Coronary artery (tissue), 2 donors: ENCODE data around the gene TPTE.
"Not testable (repeated sequence)": the region's sequence is repeated elsewhere in the genome, so short reads cannot be mapped to it uniquely, and the experiment has no call there.

Experiments
- DNase-seq: peaks from one replicate; pipeline ENCODE4 v3.0.0-alpha.2; 2017; ENCODE audit warnings: low spot score
- H3K27ac ChIP-seq, 2 donors: fragments of 200-600 bp; sonication (generic); one replicate each; pipeline ENCODE4 v1.5.1; 2016 to 2019
- H3K4me3 ChIP-seq: fragments of 200-600 bp; sonication (generic); 2 replicates; pipeline ENCODE4 v1.5.1; 2016; ENCODE audit warnings: mild to moderate bottlenecking, moderate library complexity
- TF ChIP-seq, protein P1 (sequence below): fragments of 200-600 bp; sonication (generic); IDR thresholded peaks from one replicate; pipeline ENCODE4 v1.5.1; 2019; ENCODE audit warnings: antibody characterized with exemption

The TPTE gene

DNA sequence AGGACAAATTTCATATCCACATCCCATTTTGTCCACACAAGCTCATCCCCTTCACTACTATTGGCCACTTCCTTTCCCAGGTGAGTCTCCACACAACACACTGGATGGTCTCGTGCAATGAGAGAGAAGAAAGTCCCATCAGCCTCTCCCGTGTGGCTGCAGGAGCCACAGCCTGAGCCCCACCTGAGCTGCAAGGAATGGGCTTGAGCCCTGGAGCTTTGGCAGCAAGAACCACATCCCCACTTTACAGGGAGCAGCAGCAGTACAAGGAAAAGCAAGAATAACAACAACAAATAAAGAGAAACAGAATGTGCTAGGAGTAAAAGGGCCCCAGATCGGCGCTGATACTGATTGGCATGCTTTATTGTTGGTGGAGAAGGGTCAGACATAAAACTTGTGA, 117.7 kb downstream of the TPTE start:
- no peak overlapping the region for H3K27ac ChIP-seq
- DNase-seq: no peak

DNA sequence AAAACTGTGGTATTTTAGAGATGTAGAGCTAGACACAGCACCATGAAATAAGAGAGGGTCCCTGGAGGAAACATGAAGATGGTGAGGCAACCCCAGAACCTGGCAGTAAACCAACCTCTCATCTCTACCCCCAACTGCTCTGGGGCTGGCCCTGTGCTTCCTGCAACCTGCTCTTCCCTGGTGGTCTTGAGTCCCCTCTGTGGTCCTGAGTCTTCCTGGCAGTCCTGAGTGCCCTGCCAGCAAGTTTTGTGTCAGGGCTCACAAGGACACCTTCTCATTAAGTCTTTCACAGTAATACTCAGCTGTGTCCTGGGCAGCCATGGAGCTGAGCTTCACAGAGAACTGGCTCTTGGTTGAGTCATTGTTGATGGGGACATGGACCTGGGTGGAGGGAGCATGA, 118.4 kb downstream of the TPTE start:
- DNase-seq, H3K4me3 ChIP-seq: not testable (repeated sequence)

More for the DNA sequence above, 117.7 kb downstream of the TPTE start:
- TF ChIP-seq, protein P1, sequence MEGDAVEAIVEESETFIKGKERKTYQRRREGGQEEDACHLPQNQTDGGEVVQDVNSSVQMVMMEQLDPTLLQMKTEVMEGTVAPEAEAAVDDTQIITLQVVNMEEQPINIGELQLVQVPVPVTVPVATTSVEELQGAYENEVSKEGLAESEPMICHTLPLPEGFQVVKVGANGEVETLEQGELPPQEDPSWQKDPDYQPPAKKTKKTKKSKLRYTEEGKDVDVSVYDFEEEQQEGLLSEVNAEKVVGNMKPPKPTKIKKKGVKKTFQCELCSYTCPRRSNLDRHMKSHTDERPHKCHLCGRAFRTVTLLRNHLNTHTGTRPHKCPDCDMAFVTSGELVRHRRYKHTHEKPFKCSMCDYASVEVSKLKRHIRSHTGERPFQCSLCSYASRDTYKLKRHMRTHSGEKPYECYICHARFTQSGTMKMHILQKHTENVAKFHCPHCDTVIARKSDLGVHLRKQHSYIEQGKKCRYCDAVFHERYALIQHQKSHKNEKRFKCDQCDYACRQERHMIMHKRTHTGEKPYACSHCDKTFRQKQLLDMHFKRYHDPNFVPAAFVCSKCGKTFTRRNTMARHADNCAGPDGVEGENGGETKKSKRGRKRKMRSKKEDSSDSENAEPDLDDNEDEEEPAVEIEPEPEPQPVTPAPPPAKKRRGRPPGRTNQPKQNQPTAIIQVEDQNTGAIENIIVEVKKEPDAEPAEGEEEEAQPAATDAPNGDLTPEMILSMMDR: no peak
- no peak overlapping the region for H3K4me3 ChIP-seq

GRCh38 chr21:10640446-10640845, 119.1 kb downstream of the TPTE start:
- TF ChIP-seq, protein P1: no peak
- Histone ChIP-seq H3K4me3 (no peak overlapping the region), H3K27ac (no peak overlapping the region)
- no peak for DNase-seq

More for the DNA sequence above, 118.4 kb downstream of the TPTE start:
- H3K27ac ChIP-seq: not testable (repeated sequence)

GRCh38 chr21:10641107-10641506, 119.7 kb downstream of the TPTE start:
- TF ChIP-seq, protein P1: no peak
- H3K4me3 ChIP-seq: no peak overlapping the region
- no peak for DNase-seq
- no peak overlapping the region for H3K27ac ChIP-seq

DNA sequence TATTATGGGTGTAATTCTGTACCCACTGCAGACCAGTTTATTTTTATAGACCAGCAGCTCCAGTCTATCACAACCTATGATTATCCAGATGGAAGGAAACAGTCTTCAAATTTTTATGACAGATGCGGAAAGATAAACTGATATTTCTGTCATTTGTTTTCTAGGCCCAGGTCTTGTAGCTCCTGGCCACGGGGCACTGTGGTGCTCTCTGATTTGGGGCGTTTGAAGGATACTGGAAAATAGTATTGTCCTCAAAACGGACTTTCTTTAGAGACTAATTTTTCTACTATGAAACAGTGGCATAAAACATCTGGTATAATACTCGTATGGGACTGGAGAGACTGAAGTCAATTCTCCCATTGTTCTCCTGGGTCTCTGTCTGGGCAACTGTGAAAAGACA, 124.3 kb downstream of the TPTE start:
- not testable (repeated sequence) for H3K27ac ChIP-seq, DNase-seq, H3K4me3 ChIP-seq

- not testable (repeated sequence) for H3K4me3 ChIP-seq, DNase-seq, H3K27ac ChIP-seq
Observed at GRCh38 chr21:10649350-10650149, 128.2 kb downstream of the TPTE start.

DNA sequence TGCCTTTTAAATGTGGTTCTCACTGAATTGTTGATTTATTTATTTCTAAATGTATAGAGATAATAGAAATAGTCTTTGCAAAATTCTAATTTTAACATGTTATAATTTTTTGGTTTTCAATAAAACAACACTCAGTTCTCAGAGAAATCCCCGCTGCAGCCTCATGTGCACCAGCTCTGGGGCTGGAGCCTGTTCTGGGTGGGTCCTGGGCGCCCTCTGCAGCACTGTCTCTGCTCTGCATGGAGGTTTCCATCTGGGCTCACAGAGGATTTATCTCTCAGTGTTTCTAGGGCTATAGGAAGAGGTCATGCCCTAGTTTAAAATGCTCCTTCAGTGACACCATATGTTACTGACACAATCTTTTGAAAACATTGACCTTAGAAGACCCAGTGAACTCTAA, 128.9 kb downstream of the TPTE start:
- DNase-seq, H3K27ac ChIP-seq, H3K4me3 ChIP-seq: not testable (repeated sequence)
